HG02973 (cell line): Measurements from ENCODE around the gene STXBP6.
"Not testable (repeated sequence)": the region's sequence is repeated elsewhere in the genome, so short reads cannot be mapped to it uniquely, and the experiment has no call there.

Source experiments
- ATAC-seq: cut with Tn5 transposase; IDR thresholded peaks from one replicate; pipeline ENCODE4 v1.9.1; 2021; ENCODE audit warnings: moderate library complexity; ENCODE audit not compliant: unreplicated experiment

Gene STXBP6

GRCh38 chr14:24774187-24774915 is 275.6 kb downstream of the STXBP6 start:
- no peak for ATAC-seq

GRCh38 chr14:24773564-24773963 is 276.4 kb downstream of the STXBP6 start:
- not testable (repeated sequence) for ATAC-seq

GRCh38 chr14:24766434-24766833 is 283.5 kb downstream of the STXBP6 start:
- ATAC-seq: no peak

DNA sequence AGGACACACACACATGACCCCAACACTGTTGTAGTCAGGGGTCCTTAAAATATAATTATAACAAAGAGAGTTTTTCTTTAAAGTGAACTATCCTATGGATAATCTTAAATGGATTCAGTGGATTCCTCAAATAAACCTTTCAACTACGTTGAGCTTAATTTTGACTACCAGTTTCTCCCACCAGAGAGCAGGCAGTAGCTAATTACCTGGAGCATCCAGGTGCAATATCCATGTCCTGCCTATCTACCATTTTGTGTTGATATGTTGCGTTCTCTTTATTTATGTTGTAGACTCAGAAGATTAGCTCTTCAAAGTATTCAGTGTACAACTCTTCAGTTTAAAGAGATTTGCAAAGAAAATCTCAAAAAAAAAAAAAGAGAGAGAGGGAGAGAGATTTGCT is 288.8 kb downstream of the STXBP6 start:
- no peak for ATAC-seq
